ENCODE measurements around the gene CTNNA2.

CTNNA2 gene

DNA sequence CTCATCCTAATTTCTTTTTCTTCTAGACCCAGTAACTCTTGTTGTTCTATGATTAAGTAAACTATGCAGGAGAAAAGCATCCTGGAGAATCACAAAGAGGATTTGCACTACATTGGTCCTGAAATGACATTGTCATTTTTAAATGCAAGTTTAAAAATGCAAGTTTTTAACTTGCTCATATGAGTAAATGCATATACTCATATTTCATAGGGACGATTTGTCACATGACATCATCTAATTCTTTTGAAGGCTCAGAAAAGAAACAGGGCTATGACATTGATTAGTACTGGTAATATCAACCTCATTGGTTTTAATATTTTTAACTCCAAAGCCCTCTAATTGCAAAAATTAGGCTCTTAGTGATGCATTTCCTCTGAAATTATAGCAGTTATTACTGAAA is 467.3 kb downstream of the CTNNA2 start:
- Histone ChIP-seq H3K27me3 (ENCODE audit: control insufficient read depth in 2 of 2, insufficient read depth in 2 of 2, low read length in 2 of 2) (no peaks in the 10 kb centered on the region), H3K9ac (ENCODE audit: low read depth in 1 of 2, low read length in 2 of 2) (no peak overlapping the region), H3K4me3 (ENCODE audit: low read length in 2 of 2) (no peak overlapping the region), H3K4me1 (ENCODE audit: control insufficient read depth in 2 of 2, insufficient read depth in 2 of 2, low read length in 2 of 2) (no peaks in the 10 kb centered on the region), H3K36me3 (ENCODE audit: control insufficient read depth in 2 of 2, insufficient read depth in 2 of 2, low read length in 2 of 2) (no peaks in the 10 kb centered on the region), H3K27ac (ENCODE audit: low read depth in 2 of 2, low read length in 2 of 2) (no peak overlapping the region), H3K9me3 (ENCODE audit: control insufficient read depth in 2 of 2, low read length in 2 of 2) (no peaks in the 10 kb centered on the region)

DNA sequence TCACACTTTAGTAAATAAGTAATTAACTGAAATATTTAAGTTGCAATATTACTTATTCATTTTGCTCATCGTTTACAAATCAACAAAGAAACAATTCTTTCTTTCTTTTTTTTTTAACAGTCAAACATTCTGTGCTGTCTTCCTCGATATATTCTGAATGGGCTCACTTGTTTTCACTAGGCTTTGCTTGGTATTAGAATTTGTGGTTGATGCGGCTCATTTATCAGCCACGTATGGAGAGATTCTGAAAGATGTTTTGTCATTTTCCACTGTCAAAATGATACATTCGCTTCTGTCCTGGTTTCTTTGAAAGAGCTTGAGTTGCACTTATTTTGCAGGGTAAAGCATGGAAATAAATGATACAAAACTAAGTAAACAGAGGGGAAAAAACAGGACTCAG is 468.0 kb downstream of the CTNNA2 start:
- no peaks in the 10 kb centered on the region for H3K4me1 ChIP-seq (ENCODE audit: control insufficient read depth in 2 of 2, insufficient read depth in 2 of 2, low read length in 2 of 2)
- no peaks in the 10 kb centered on the region for H3K27me3 ChIP-seq (ENCODE audit: control insufficient read depth in 2 of 2, insufficient read depth in 2 of 2, low read length in 2 of 2)
- H3K27ac ChIP-seq (ENCODE audit: low read depth in 2 of 2, low read length in 2 of 2): no peak overlapping the region
- no peaks in the 10 kb centered on the region for H3K9me3 ChIP-seq (ENCODE audit: control insufficient read depth in 2 of 2, low read length in 2 of 2)
- no peak overlapping the region for H3K4me3 ChIP-seq (ENCODE audit: low read length in 2 of 2)
- H3K9ac ChIP-seq (ENCODE audit: low read depth in 1 of 2, low read length in 2 of 2): no peak overlapping the region
- H3K36me3 ChIP-seq (ENCODE audit: control insufficient read depth in 2 of 2, insufficient read depth in 2 of 2, low read length in 2 of 2): no peaks in the 10 kb centered on the region

DNA sequence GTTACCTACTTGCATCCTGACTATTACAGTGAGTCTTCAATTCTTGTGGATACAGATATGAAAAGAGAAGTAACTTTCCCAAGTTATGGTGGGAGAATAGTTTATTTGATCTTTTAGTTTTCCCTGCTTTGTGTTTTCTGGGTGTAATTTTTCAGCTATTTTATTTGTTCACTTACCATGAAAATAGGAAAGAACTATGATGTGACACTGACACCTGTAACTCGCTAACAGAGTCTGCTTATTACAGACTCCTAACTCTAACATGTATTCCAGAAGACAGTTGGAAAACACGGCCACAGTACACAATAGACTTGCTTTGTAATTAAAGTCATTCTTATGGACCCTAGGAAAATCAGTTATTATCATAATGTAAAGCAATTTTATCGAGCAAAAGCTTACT is 468.5 kb downstream of the CTNNA2 start:
- Histone ChIP-seq H3K9ac (ENCODE audit: low read depth in 1 of 2, low read length in 2 of 2) (no peak overlapping the region), H3K36me3 (ENCODE audit: control insufficient read depth in 2 of 2, insufficient read depth in 2 of 2, low read length in 2 of 2) (no peaks in the 10 kb centered on the region), H3K9me3 (ENCODE audit: control insufficient read depth in 2 of 2, low read length in 2 of 2) (no peaks in the 10 kb centered on the region), H3K27ac (ENCODE audit: low read depth in 2 of 2, low read length in 2 of 2) (no peak overlapping the region), H3K27me3 (ENCODE audit: control insufficient read depth in 2 of 2, insufficient read depth in 2 of 2, low read length in 2 of 2) (no peaks in the 10 kb centered on the region), H3K4me3 (ENCODE audit: low read length in 2 of 2) (no peak overlapping the region), H3K4me1 (ENCODE audit: control insufficient read depth in 2 of 2, insufficient read depth in 2 of 2, low read length in 2 of 2) (no peaks in the 10 kb centered on the region)

DNA sequence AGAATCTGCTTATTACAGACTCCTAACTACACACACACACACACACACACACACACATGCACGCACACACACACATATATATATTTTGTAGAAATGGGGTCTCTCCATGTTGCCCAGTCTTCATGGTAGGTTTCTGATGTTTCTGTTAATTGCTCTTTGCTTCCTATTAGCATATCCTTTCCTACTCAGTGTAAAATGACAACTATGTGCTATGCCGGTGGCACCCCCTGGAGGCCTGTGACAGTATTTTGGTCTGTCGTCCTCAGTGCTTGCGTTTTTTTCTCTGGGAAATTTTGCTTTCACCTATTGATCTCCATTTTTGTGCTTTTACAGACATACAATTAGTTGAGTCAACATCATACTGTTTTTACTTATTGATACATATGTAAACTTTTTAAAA is 469.6 kb downstream of the CTNNA2 start:
- Histone ChIP-seq H3K36me3 (ENCODE audit: control insufficient read depth in 2 of 2, insufficient read depth in 2 of 2, low read length in 2 of 2) (no peaks in the 10 kb centered on the region), H3K27ac (ENCODE audit: low read depth in 2 of 2, low read length in 2 of 2) (no peak overlapping the region), H3K4me3 (ENCODE audit: low read length in 2 of 2) (no peak overlapping the region), H3K27me3 (ENCODE audit: control insufficient read depth in 2 of 2, insufficient read depth in 2 of 2, low read length in 2 of 2) (no peaks in the 10 kb centered on the region), H3K9me3 (ENCODE audit: control insufficient read depth in 2 of 2, low read length in 2 of 2) (no peaks in the 10 kb centered on the region), H3K4me1 (ENCODE audit: control insufficient read depth in 2 of 2, insufficient read depth in 2 of 2, low read length in 2 of 2) (no peaks in the 10 kb centered on the region), H3K9ac (ENCODE audit: low read depth in 1 of 2, low read length in 2 of 2) (no peak overlapping the region)

DNA sequence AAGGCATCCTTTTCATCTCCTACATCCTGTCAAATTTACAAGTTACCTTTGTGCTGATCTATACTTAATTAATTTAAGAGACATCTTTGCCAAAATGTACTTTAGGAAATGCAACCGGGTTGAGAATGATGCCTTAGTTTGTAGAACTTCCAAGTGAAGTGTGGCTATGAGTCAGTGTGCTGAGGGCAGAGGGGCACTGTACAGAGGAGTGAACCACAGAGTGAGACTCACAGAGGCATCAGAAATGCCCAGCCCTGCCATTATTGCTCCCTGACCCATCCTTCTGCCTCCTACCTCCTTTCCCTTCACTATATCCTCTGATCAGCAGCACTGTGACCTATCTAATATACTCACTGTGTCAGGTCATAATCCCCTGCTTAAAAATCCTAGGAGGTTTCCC is 471.6 kb downstream of the CTNNA2 start:
- Histone ChIP-seq H3K36me3 (ENCODE audit: control insufficient read depth in 2 of 2, insufficient read depth in 2 of 2, low read length in 2 of 2) (no peaks in the 10 kb centered on the region), H3K9me3 (ENCODE audit: control insufficient read depth in 2 of 2, low read length in 2 of 2) (no peaks in the 10 kb centered on the region), H3K27me3 (ENCODE audit: control insufficient read depth in 2 of 2, insufficient read depth in 2 of 2, low read length in 2 of 2) (no peaks in the 10 kb centered on the region), H3K4me3 (ENCODE audit: low read length in 2 of 2) (no peak overlapping the region), H3K4me1 (ENCODE audit: control insufficient read depth in 2 of 2, insufficient read depth in 2 of 2, low read length in 2 of 2) (no peaks in the 10 kb centered on the region), H3K27ac (ENCODE audit: low read depth in 2 of 2, low read length in 2 of 2) (no peak overlapping the region), H3K9ac (ENCODE audit: low read depth in 1 of 2, low read length in 2 of 2) (no peak overlapping the region)

DNA sequence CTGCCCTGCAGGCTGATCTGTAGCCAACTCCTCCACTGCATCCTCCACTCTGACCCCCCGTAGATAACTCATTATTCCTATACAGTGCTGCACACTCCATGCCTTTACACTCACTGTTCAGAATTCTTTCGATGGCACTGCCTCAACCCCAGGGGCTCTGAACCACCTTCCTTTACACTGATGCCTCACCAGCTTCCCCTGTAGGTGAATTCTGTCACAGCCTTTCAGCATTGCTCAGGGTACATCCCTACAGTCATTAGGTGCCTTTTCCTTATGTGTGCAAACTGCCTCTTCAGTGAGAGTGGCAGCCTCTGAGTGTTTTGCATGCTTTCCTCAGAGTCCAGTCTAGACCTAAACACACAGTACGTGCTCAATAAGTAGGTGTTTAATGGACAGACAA is 472.3 kb downstream of the CTNNA2 start:
- Histone ChIP-seq H3K4me3 (ENCODE audit: low read length in 2 of 2) (no peak overlapping the region), H3K9me3 (ENCODE audit: control insufficient read depth in 2 of 2, low read length in 2 of 2) (no peaks in the 10 kb centered on the region), H3K4me1 (ENCODE audit: control insufficient read depth in 2 of 2, insufficient read depth in 2 of 2, low read length in 2 of 2) (no peaks in the 10 kb centered on the region), H3K9ac (ENCODE audit: low read depth in 1 of 2, low read length in 2 of 2) (no peak overlapping the region), H3K27me3 (ENCODE audit: control insufficient read depth in 2 of 2, insufficient read depth in 2 of 2, low read length in 2 of 2) (no peaks in the 10 kb centered on the region), H3K36me3 (ENCODE audit: control insufficient read depth in 2 of 2, insufficient read depth in 2 of 2, low read length in 2 of 2) (no peaks in the 10 kb centered on the region), H3K27ac (ENCODE audit: low read depth in 2 of 2, low read length in 2 of 2) (no peak overlapping the region)

DNA sequence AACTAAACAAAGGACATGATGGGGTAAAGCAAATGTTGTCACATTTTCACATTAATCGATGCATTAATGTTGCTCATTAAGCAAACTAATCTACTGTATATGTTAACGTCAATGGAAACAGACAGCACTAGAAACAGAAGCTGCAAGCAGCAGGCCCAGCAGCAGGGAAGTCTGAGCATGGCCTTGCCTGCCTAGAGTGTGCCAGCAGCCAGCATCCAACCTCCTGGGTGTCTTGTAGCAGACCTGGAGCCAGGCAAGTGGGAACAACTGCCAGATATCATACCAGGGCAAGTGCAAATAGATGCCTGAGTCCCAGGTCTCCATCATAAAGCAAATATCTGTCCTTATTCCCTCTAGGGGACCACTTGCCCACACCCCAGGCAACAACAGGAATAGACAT is 472.7 kb downstream of the CTNNA2 start:
- no peak overlapping the region for H3K27ac ChIP-seq (ENCODE audit: low read depth in 2 of 2, low read length in 2 of 2)
- H3K36me3 ChIP-seq (ENCODE audit: control insufficient read depth in 2 of 2, insufficient read depth in 2 of 2, low read length in 2 of 2): no peaks in the 10 kb centered on the region
- H3K9ac ChIP-seq (ENCODE audit: low read depth in 1 of 2, low read length in 2 of 2): no peak overlapping the region
- no peaks in the 10 kb centered on the region for H3K27me3 ChIP-seq (ENCODE audit: control insufficient read depth in 2 of 2, insufficient read depth in 2 of 2, low read length in 2 of 2)
- H3K4me1 ChIP-seq (ENCODE audit: control insufficient read depth in 2 of 2, insufficient read depth in 2 of 2, low read length in 2 of 2): no peaks in the 10 kb centered on the region
- no peak overlapping the region for H3K4me3 ChIP-seq (ENCODE audit: low read length in 2 of 2)
- H3K9me3 ChIP-seq (ENCODE audit: control insufficient read depth in 2 of 2, low read length in 2 of 2): no peaks in the 10 kb centered on the region

DNA sequence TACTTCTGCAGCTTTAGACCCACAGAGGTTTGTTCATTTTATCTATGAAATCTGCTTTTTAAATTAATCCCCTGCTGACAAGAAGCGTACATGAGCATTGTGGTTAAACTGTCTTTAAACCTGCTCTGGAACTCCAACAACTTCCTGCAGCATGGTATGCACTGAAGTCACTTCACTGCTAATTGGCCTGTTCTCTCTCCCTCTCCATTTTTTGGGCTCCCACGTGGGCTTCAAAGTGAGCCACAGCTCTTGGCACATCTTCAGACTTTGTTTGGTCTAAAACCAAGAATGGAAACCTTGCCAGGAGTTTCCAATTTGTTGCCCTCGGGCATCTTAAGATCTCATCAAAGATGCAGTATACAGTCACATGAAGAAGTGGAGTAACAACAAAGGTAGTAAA is 480.3 kb downstream of the CTNNA2 start:
- Histone ChIP-seq H3K4me3 (ENCODE audit: low read length in 2 of 2) (no peak overlapping the region), H3K27ac (ENCODE audit: low read depth in 2 of 2, low read length in 2 of 2) (no peak overlapping the region), H3K9me3 (ENCODE audit: control insufficient read depth in 2 of 2, low read length in 2 of 2) (no peaks in the 10 kb centered on the region), H3K36me3 (ENCODE audit: control insufficient read depth in 2 of 2, insufficient read depth in 2 of 2, low read length in 2 of 2) (no peaks in the 10 kb centered on the region), H3K9ac (ENCODE audit: low read depth in 1 of 2, low read length in 2 of 2) (no peak overlapping the region), H3K27me3 (ENCODE audit: control insufficient read depth in 2 of 2, insufficient read depth in 2 of 2, low read length in 2 of 2) (no peaks in the 10 kb centered on the region), H3K4me1 (ENCODE audit: control insufficient read depth in 2 of 2, insufficient read depth in 2 of 2, low read length in 2 of 2) (no peaks in the 10 kb centered on the region)

DNA sequence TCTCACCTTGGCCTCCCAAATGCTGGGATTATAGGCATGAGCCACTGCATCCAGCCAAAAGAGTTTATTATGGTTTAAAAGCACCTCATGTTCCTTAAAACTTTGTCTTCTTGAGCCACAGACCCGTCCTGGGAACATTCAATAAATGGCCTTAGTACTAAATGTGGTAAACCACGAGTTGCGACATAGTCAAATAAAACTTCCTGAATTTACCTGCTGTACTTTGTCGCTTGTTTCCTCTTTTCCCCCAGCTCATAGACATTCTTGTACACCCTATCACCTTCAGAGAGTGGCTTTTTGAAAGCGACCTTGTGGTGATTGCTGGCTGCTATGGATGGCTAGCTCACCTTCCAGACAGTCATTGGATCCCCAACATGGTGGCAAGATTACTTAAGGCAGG is 481.3 kb downstream of the CTNNA2 start:
- Histone ChIP-seq H3K4me1 (ENCODE audit: control insufficient read depth in 2 of 2, insufficient read depth in 2 of 2, low read length in 2 of 2) (no peaks in the 10 kb centered on the region), H3K9ac (ENCODE audit: low read depth in 1 of 2, low read length in 2 of 2) (no peak overlapping the region), H3K36me3 (ENCODE audit: control insufficient read depth in 2 of 2, insufficient read depth in 2 of 2, low read length in 2 of 2) (no peaks in the 10 kb centered on the region), H3K27me3 (ENCODE audit: control insufficient read depth in 2 of 2, insufficient read depth in 2 of 2, low read length in 2 of 2) (no peaks in the 10 kb centered on the region), H3K27ac (ENCODE audit: low read depth in 2 of 2, low read length in 2 of 2) (no peak overlapping the region), H3K9me3 (ENCODE audit: control insufficient read depth in 2 of 2, low read length in 2 of 2) (no peaks in the 10 kb centered on the region), H3K4me3 (ENCODE audit: low read length in 2 of 2) (no peak overlapping the region)

DNA sequence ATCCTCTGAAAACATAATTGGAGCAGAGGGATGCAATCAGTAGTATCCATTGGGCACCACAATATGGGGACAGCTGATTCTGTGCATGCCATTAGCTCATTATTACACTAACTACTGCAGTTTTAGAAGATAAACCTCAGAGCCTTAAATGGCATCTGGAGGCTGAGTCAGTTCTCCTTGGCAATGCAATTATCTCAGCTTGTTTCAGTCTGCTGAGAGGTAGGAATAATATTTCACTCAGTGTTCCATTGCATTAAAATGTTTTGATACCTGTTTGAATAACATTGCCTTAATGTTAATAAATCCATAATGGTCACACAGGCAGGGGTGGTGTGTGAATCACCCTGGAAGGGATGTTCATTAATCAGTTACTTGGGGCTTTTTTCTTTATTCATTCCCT is 482.1 kb downstream of the CTNNA2 start:
- H3K27me3 ChIP-seq (ENCODE audit: control insufficient read depth in 2 of 2, insufficient read depth in 2 of 2, low read length in 2 of 2): no peaks in the 10 kb centered on the region
- no peaks in the 10 kb centered on the region for H3K36me3 ChIP-seq (ENCODE audit: control insufficient read depth in 2 of 2, insufficient read depth in 2 of 2, low read length in 2 of 2)
- no peak overlapping the region for H3K4me3 ChIP-seq (ENCODE audit: low read length in 2 of 2)
- H3K9ac ChIP-seq (ENCODE audit: low read depth in 1 of 2, low read length in 2 of 2): no peak overlapping the region
- H3K9me3 ChIP-seq (ENCODE audit: control insufficient read depth in 2 of 2, low read length in 2 of 2): no peaks in the 10 kb centered on the region
- H3K27ac ChIP-seq (ENCODE audit: low read depth in 2 of 2, low read length in 2 of 2): no peak overlapping the region
- no peaks in the 10 kb centered on the region for H3K4me1 ChIP-seq (ENCODE audit: control insufficient read depth in 2 of 2, insufficient read depth in 2 of 2, low read length in 2 of 2)

DNA sequence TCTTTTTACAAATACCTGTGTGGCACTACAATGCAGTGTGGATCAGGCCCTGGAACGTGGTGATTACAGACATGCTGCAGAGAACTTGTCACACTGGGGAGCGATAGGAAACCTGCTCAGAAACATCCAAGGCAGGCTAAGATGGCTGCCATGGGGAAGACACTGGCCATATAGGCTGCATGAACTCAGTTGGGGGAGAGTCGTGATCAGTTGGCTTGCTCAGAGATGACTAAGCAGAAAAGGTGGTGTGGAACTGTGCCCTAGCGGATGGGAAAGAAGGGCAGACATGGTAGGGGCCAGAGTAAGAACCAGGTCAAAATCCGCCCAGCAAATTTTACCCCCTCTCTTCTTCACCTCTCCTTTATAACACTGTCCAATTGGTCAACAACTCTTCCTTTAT is 483.9 kb downstream of the CTNNA2 start:
- H3K9me3 ChIP-seq (ENCODE audit: control insufficient read depth in 2 of 2, low read length in 2 of 2): no peaks in the 10 kb centered on the region
- no peaks in the 10 kb centered on the region for H3K4me1 ChIP-seq (ENCODE audit: control insufficient read depth in 2 of 2, insufficient read depth in 2 of 2, low read length in 2 of 2)
- no peak overlapping the region for H3K27ac ChIP-seq (ENCODE audit: low read depth in 2 of 2, low read length in 2 of 2)
- H3K36me3 ChIP-seq (ENCODE audit: control insufficient read depth in 2 of 2, insufficient read depth in 2 of 2, low read length in 2 of 2): no peaks in the 10 kb centered on the region
- no peak overlapping the region for H3K4me3 ChIP-seq (ENCODE audit: low read length in 2 of 2)
- no peak overlapping the region for H3K9ac ChIP-seq (ENCODE audit: low read depth in 1 of 2, low read length in 2 of 2)
- H3K27me3 ChIP-seq (ENCODE audit: control insufficient read depth in 2 of 2, insufficient read depth in 2 of 2, low read length in 2 of 2): no peaks in the 10 kb centered on the region
